WTC11 (cell line): Measurements from ENCODE around the gene TPX2. TPM values are rescaled to one million over a fixed set of nuclear protein-coding genes. Genes with fewer than 3 reads are reported as not detected.

Source experiments
- ATAC-seq: fragments of 200-7000 bp; cut with Tn5 transposase; 2 replicates; pipeline ENCODE4 v1.10.0; 2021; ENCODE audit warnings: mild to moderate bottlenecking, moderate library complexity
- CTCF ChIA-PET: fragments of 300-600 bp; sonication (Branson Sonifier 250); formaldehyde crosslinking; loops from one replicate; lab custom pipeline; 2021; ENCODE audit warnings: antibody characterized with exemption; lab: Charles Lee
- POLR2A ChIA-PET: fragments of 350-600 bp; sonication (Branson Sonifier 250); formaldehyde crosslinking; loops from one replicate; lab custom pipeline; 2021; ENCODE audit warnings: antibody characterized with exemption; lab: Charles Lee
- DNase-seq: peaks from one replicate; pipeline ENCODE4 v3.0.0; 2021; ENCODE audit warnings: low spot score
- H3K27ac Mint-ChIP-seq: 2 replicates; pipeline ENCODE4 v1.8.0; 2021; ENCODE audit warnings: mixed read lengths
- H3K27me3 Mint-ChIP-seq: 2 replicates; pipeline ENCODE4 v1.8.0; 2021; ENCODE audit warnings: low read depth, mild to moderate bottlenecking, moderate library complexity, mixed read lengths
- H3K36me3 Mint-ChIP-seq: 2 replicates; pipeline ENCODE4 v1.8.0; 2021; ENCODE audit warnings: mixed read lengths
- H3K4me1 Mint-ChIP-seq: 2 replicates; pipeline ENCODE4 v1.8.0; 2022; ENCODE audit warnings: mixed read lengths
- H3K4me3 Mint-ChIP-seq: 2 replicates; pipeline ENCODE4 v1.8.0; 2021; ENCODE audit warnings: mild to moderate bottlenecking, moderate library complexity, mixed read lengths
- H3K9me3 Mint-ChIP-seq: 2 replicates; pipeline ENCODE4 v1.8.0; 2021; ENCODE audit warnings: mixed read lengths
- ATF1 ChIP-seq: sonication (generic); formaldehyde crosslinking; IDR thresholded peaks from 2 replicates; pipeline ENCODE4 v1.8.1; 2023; ENCODE audit warnings: mild to moderate bottlenecking, moderate library complexity, missing genetic modification reagents
- CTCF ChIP-seq: fragments of 200-600 bp; IDR thresholded peaks from 2 replicates; pipeline ENCODE4 v1.8.0; 2022; ENCODE audit warnings: antibody characterized with exemption
- E2F1 ChIP-seq: sonication (generic); formaldehyde crosslinking; IDR thresholded peaks from 2 replicates; pipeline ENCODE4 v1.8.0; 2022; ENCODE audit warnings: mild to moderate bottlenecking, missing genetic modification reagents
- ELF4 ChIP-seq: sonication (generic); formaldehyde crosslinking; IDR thresholded peaks from 2 replicates; pipeline ENCODE4 v1.8.1; 2022; ENCODE audit warnings: low read depth, mild to moderate bottlenecking, moderate library complexity, missing genetic modification reagents
- FOXK1 ChIP-seq: sonication (generic); formaldehyde crosslinking; IDR thresholded peaks from 2 replicates; pipeline ENCODE4 v1.8.0; 2022; ENCODE audit warnings: mild to moderate bottlenecking, moderate library complexity, missing genetic modification reagents
- GABPB1 ChIP-seq: sonication (generic); formaldehyde crosslinking; IDR thresholded peaks from 2 replicates; pipeline ENCODE4 v1.8.1; 2023; ENCODE audit warnings: mild to moderate bottlenecking, missing genetic modification reagents
- KAT7 ChIP-seq: sonication (generic); formaldehyde crosslinking; IDR thresholded peaks from 2 replicates; pipeline ENCODE4 v1.8.1; 2023; ENCODE audit warnings: missing genetic modification reagents, mild to moderate bottlenecking, borderline replicate concordance
- NFATC4 ChIP-seq: fragments of 250-450 bp; sonication (Bioruptor Pico); IDR thresholded peaks from 2 replicates; pipeline ENCODE4 v1.9.0; 2021; ENCODE audit warnings: mild to moderate bottlenecking
- NFE2L1 ChIP-seq: sonication (generic); formaldehyde crosslinking; IDR thresholded peaks from 2 replicates; pipeline ENCODE4 v1.8.1; 2023; ENCODE audit warnings: missing genetic modification reagents
- NR2C2 ChIP-seq: sonication (generic); formaldehyde crosslinking; IDR thresholded peaks from 2 replicates; pipeline ENCODE4 v1.8.0; 2022; ENCODE audit warnings: mild to moderate bottlenecking, missing genetic modification reagents
- SMAD4 ChIP-seq: sonication (generic); formaldehyde crosslinking; IDR thresholded peaks from 2 replicates; pipeline ENCODE4 v1.8.0; 2022; ENCODE audit warnings: mild to moderate bottlenecking, missing genetic modification reagents
- SP1 ChIP-seq: sonication (generic); formaldehyde crosslinking; conservative IDR thresholded peaks from 2 replicates; pipeline ENCODE4 v1.8.1; 2022; ENCODE audit warnings: missing genetic modification reagents
- TEAD4 ChIP-seq: sonication (generic); formaldehyde crosslinking; IDR thresholded peaks from 2 replicates; pipeline ENCODE4 v1.8.0; 2022; ENCODE audit warnings: mild to moderate bottlenecking, missing genetic modification reagents
- ZNF317 ChIP-seq: sonication (generic); formaldehyde crosslinking; IDR thresholded peaks from 2 replicates; pipeline ENCODE4 v1.8.1; 2023; ENCODE audit warnings: low read depth, mild to moderate bottlenecking, moderate library complexity, missing genetic modification reagents, borderline replicate concordance
- ZNF396 ChIP-seq: fragments of 250-450 bp; sonication (Bioruptor Pico); IDR thresholded peaks from 2 replicates; pipeline ENCODE4 v1.8.0; 2021; ENCODE audit warnings: mild to moderate bottlenecking, moderate library complexity, borderline replicate concordance
- ZNF671 ChIP-seq: fragments of 250-450 bp; sonication (Bioruptor Pico); IDR thresholded peaks from 2 replicates; pipeline ENCODE4 v1.8.0; 2021; ENCODE audit warnings: mild to moderate bottlenecking
- total RNA-seq: library from RNA; stranded (reverse); gene quantifications from 3 replicates; pipeline ENCODE4 v1.2.3, GENCODE V29; 2021
- TF ChIP-seq, protein P1 (sequence below): sonication (generic); formaldehyde crosslinking; conservative IDR thresholded peaks from 2 replicates; pipeline ENCODE4 v1.8.1; 2023; ENCODE audit warnings: mild to moderate bottlenecking, low read depth, missing genetic modification reagents, moderate library complexity
- TF ChIP-seq, protein P2 (sequence below): sonication (generic); formaldehyde crosslinking; IDR thresholded peaks from 2 replicates; pipeline ENCODE4 v1.8.0; 2023; ENCODE audit warnings: missing genetic modification reagents
- TF ChIP-seq, protein P3 (sequence below): sonication (generic); formaldehyde crosslinking; IDR thresholded peaks from 2 replicates; pipeline ENCODE4 v1.8.1; 2022; ENCODE audit warnings: low read depth, missing genetic modification reagents, borderline replicate concordance
- TF ChIP-seq, protein P4 (sequence below): sonication (generic); formaldehyde crosslinking; IDR thresholded peaks from 2 replicates; pipeline ENCODE4 v1.8.1; 2023; ENCODE audit warnings: mild to moderate bottlenecking, missing genetic modification reagents, borderline replicate concordance
- TF ChIP-seq, protein P5 (sequence below): sonication (generic); formaldehyde crosslinking; IDR thresholded peaks from 2 replicates; pipeline ENCODE4 v1.8.1; 2022; ENCODE audit warnings: mild to moderate bottlenecking, missing genetic modification reagents, moderate library complexity, borderline replicate concordance

TPX2 gene
- total RNA-seq, 1 experiment from 2014 or later = 123 TPM

GRCh38 chr20:31835554-31835953, 96.5 kb downstream of the TPX2 start:
- Mint-ChIP-seq H3K27ac (no peak overlapping the region), H3K36me3 (no peaks in the 10 kb centered on the region), H3K27me3 (no peaks in the 10 kb centered on the region), H3K4me1 (0 out of 2 replicates have a peak, but pooled peaks cover 8% of the 10 kb centered on the region), H3K9me3 (no peaks in the 10 kb centered on the region), H3K4me3 (no peak overlapping the region)
- ChIA-PET CTCF (interaction anchor here (0.6 to 5.7 kb wide), 3 partner anchors 11 to 26 kb away, joined by 3 to 70 read pairs (median 38); partner anchors contain the start of gene FOXS1), POLR2A (no interaction called here)
- TF ChIP-seq ZNF396 (CRISPR knock-in tag) (no peak), SMAD4 (no peak), E2F1 (CRISPR knock-in tag) (no peak), GABPB1 (CRISPR knock-in tag) (no peak), ELF4 (CRISPR knock-in tag) (no peak), NR2C2 (no peak), SP1 (CRISPR knock-in tag) (no peak), TEAD4 (CRISPR knock-in tag) (no peak)
- TF ChIP-seq, protein P1, sequence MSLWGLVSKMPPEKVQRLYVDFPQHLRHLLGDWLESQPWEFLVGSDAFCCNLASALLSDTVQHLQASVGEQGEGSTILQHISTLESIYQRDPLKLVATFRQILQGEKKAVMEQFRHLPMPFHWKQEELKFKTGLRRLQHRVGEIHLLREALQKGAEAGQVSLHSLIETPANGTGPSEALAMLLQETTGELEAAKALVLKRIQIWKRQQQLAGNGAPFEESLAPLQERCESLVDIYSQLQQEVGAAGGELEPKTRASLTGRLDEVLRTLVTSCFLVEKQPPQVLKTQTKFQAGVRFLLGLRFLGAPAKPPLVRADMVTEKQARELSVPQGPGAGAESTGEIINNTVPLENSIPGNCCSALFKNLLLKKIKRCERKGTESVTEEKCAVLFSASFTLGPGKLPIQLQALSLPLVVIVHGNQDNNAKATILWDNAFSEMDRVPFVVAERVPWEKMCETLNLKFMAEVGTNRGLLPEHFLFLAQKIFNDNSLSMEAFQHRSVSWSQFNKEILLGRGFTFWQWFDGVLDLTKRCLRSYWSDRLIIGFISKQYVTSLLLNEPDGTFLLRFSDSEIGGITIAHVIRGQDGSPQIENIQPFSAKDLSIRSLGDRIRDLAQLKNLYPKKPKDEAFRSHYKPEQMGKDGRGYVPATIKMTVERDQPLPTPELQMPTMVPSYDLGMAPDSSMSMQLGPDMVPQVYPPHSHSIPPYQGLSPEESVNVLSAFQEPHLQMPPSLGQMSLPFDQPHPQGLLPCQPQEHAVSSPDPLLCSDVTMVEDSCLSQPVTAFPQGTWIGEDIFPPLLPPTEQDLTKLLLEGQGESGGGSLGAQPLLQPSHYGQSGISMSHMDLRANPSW (CRISPR knock-in tag) = no peak
- TF ChIP-seq, protein P2, sequence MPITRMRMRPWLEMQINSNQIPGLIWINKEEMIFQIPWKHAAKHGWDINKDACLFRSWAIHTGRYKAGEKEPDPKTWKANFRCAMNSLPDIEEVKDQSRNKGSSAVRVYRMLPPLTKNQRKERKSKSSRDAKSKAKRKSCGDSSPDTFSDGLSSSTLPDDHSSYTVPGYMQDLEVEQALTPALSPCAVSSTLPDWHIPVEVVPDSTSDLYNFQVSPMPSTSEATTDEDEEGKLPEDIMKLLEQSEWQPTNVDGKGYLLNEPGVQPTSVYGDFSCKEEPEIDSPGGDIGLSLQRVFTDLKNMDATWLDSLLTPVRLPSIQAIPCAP = no peak
- TF ChIP-seq, protein P3, sequence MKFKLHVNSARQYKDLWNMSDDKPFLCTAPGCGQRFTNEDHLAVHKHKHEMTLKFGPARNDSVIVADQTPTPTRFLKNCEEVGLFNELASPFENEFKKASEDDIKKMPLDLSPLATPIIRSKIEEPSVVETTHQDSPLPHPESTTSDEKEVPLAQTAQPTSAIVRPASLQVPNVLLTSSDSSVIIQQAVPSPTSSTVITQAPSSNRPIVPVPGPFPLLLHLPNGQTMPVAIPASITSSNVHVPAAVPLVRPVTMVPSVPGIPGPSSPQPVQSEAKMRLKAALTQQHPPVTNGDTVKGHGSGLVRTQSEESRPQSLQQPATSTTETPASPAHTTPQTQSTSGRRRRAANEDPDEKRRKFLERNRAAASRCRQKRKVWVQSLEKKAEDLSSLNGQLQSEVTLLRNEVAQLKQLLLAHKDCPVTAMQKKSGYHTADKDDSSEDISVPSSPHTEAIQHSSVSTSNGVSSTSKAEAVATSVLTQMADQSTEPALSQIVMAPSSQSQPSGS (CRISPR knock-in tag) = no peak
- DNase-seq (no peak), ATAC-seq (no peak)

DNA sequence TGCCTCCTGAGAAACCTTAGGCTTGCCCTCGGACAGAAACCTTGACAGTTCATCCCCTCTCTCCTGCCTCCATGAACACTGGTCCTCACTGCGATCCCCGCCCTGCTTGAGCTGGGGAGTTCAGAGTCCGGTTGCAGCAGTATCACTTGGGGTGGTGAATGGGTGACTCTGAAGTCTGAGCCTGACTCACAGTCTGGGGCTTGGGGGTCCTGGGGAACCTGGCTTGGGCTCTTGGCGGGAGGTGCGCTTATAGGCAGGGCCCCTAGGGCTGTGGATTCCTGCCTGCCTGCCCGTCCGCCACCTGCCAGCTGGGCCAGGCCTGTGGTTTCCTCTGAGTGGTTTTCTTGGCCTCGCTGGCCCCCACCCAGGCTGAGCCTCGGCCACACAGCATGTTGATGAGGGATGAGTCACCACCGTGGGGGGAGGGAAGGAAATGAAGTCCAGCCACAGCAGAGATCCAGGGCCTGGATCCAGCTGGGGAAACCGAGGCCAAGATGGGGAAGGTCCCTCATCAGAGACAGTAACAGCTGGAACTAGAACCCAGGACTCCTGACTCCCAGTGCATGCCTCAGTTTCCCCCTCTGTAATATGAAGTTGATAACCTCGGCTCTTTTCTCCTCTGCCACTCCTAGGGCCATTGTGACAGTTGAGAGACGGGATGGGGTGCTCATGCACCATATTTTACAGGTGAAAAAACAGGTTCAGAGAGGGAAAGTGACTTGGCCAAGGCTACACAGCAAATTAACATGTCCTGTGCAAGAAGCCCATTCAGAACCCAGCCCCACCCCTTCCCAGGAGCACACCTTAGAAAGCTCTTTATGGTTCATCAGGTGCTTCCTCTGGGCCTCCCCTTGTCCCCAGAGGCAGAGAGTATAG, 97.1 kb downstream of the TPX2 start:
- Mint-ChIP-seq H3K27ac (no peak overlapping the region), H3K4me3 (no peak overlapping the region), H3K9me3 (no peaks in the 10 kb centered on the region)
- TF ChIP-seq NFE2L1 (CRISPR knock-in tag) = no peak
- TF ChIP-seq ATF1 (CRISPR knock-in tag) = no peak
- TF ChIP-seq, protein P4, sequence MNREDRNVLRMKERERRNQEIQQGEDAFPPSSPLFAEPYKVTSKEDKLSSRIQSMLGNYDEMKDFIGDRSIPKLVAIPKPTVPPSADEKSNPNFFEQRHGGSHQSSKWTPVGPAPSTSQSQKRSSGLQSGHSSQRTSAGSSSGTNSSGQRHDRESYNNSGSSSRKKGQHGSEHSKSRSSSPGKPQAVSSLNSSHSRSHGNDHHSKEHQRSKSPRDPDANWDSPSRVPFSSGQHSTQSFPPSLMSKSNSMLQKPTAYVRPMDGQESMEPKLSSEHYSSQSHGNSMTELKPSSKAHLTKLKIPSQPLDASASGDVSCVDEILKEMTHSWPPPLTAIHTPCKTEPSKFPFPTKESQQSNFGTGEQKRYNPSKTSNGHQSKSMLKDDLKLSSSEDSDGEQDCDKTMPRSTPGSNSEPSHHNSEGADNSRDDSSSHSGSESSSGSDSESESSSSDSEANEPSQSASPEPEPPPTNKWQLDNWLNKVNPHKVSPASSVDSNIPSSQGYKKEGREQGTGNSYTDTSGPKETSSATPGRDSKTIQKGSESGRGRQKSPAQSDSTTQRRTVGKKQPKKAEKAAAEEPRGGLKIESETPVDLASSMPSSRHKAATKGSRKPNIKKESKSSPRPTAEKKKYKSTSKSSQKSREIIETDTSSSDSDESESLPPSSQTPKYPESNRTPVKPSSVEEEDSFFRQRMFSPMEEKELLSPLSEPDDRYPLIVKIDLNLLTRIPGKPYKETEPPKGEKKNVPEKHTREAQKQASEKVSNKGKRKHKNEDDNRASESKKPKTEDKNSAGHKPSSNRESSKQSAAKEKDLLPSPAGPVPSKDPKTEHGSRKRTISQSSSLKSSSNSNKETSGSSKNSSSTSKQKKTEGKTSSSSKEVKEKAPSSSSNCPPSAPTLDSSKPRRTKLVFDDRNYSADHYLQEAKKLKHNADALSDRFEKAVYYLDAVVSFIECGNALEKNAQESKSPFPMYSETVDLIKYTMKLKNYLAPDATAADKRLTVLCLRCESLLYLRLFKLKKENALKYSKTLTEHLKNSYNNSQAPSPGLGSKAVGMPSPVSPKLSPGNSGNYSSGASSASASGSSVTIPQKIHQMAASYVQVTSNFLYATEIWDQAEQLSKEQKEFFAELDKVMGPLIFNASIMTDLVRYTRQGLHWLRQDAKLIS (CRISPR knock-in tag) = no peak
- no peak for TF ChIP-seq KAT7 (CRISPR knock-in tag)
- TF ChIP-seq CTCF = no peak
- TF ChIP-seq, protein P5, sequence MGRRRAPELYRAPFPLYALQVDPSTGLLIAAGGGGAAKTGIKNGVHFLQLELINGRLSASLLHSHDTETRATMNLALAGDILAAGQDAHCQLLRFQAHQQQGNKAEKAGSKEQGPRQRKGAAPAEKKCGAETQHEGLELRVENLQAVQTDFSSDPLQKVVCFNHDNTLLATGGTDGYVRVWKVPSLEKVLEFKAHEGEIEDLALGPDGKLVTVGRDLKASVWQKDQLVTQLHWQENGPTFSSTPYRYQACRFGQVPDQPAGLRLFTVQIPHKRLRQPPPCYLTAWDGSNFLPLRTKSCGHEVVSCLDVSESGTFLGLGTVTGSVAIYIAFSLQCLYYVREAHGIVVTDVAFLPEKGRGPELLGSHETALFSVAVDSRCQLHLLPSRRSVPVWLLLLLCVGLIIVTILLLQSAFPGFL (CRISPR knock-in tag) = no peak
- no peak for TF ChIP-seq FOXK1
- no peak for TF ChIP-seq NFATC4
- TF ChIP-seq ZNF396 (CRISPR knock-in tag) = no peak
- no peak for TF ChIP-seq ZNF317
- no peak for TF ChIP-seq ZNF671 (CRISPR knock-in tag)

More for the DNA sequence above, 97.1 kb downstream of the TPX2 start:
- DNase-seq (no peak), ATAC-seq (no peak)
- Mint-ChIP-seq H3K27me3 (no peaks in the 10 kb centered on the region), H3K4me1 (0 out of 2 replicates have a peak, but pooled peaks cover 13% of the 10 kb centered on the region), H3K36me3 (no peaks in the 10 kb centered on the region)
- ChIA-PET CTCF (interaction anchor here (0.6 to 5.7 kb wide), 7 partner anchors 10 to 256 kb away, joined by 3 to 70 read pairs (median 3); partner anchors contain the start of gene FOXS1), POLR2A (no interaction called here)
